Naive thymus-derived CD8-positive, alpha-beta T cell (primary cell): ENCODE results near the gene IL18RAP. TPM values are rescaled to one million over a fixed set of nuclear protein-coding genes. Genes with fewer than 3 reads are reported as not detected.

Source experiments
- ATAC-seq, 2 donors: fragments of 150-1000 bp; cut with Tn5 transposase in 1 of 2; sonication (Bioruptor Pico), chemical (Tn5 transposase) in 1 of 2; 1 replicate in 1 of 2; 2 replicates in 1 of 2; pipeline ENCODE4 v1.10.0; 2021; ENCODE audit warnings: mild to moderate bottlenecking in 2 of 2, moderate library complexity in 2 of 2
- POLR2A ChIA-PET: fragments of 350-600 bp; sonication (Branson Sonifier 250); formaldehyde crosslinking; loops from one replicate; lab custom pipeline; 2021; ENCODE audit warnings: antibody characterized with exemption; lab: Charles Lee
- DNase-seq, 10 donors: peaks; one replicate each; pipeline versions ENCODE4 v3.0.0 to v3.0.0-alpha.2; 2020 to 2022
- H3K27ac Mint-ChIP-seq, 10 donors: one replicate each; pipeline ENCODE4 v1.8.0; 2020 to 2022; ENCODE audit warnings: mild to moderate bottlenecking in 10 of 10, mixed read lengths in 10 of 10, moderate library complexity in 4 of 10, inconsistent platforms in 1 of 10
- H3K27me3 Mint-ChIP-seq, 5 donors: one replicate each; pipeline ENCODE4 v1.8.0; 2021 to 2022; ENCODE audit warnings: mixed read lengths in 5 of 5
- H3K36me3 Mint-ChIP-seq, 3 donors: one replicate each; pipeline ENCODE4 v1.8.0; 2020 to 2022; ENCODE audit warnings: mixed read lengths in 3 of 3, mild to moderate bottlenecking in 2 of 3, inconsistent platforms in 1 of 3
- H3K4me1 Mint-ChIP-seq, 4 donors: one replicate each; pipeline ENCODE4 v1.8.0; 2021 to 2022; ENCODE audit warnings: mixed read lengths in 4 of 4
- H3K4me3 Mint-ChIP-seq, 10 donors: one replicate each; pipeline ENCODE4 v1.8.0; 2020 to 2022; ENCODE audit warnings: mild to moderate bottlenecking in 10 of 10, mixed read lengths in 10 of 10, moderate library complexity in 6 of 10, inconsistent platforms in 1 of 10
- H3K9me3 Mint-ChIP-seq, 9 donors: one replicate each; pipeline ENCODE4 v1.8.0; 2020 to 2022; ENCODE audit warnings: mixed read lengths in 9 of 9, mild to moderate bottlenecking in 3 of 9, inconsistent platforms in 1 of 9, moderate library complexity in 1 of 9
- polyA plus RNA-seq, 3 donors: library from polyadenylated mRNA; unstranded; fragments of 300-500 nt; fragmentation: Illumina TruSeq; gene quantifications; one replicate each; pipeline ENCODE4 v1.2.3, GENCODE V29; 2021
- total RNA-seq, 8 experiments: library from RNA in 2 of 8; stranded (reverse) in 2 of 8; gene quantifications; one replicate each; pipeline ENCODE4 v1.2.3 and lab custom pipeline; 2021 to 2026

IL18RAP gene
- total RNA-seq (1 to 10 TPM; 1.2 to 1.8 TPM), polyA plus RNA-seq (1 to 10 TPM in 1 of 3 donors, under 1 TPM in 1, not detected in 1; 0.14 to 2.1 TPM), total RNA-seq (lab: John Stamatoyannopoulos, UW) (0 to 16.0 (median 0.24) reads per million in 6 experiments)

- peaks cover 17 to 77% (median 46%) of the 10 kb centered on the region in 4 donors for H3K4me1 Mint-ChIP-seq
Observed at GRCh38 chr2:102422910-102423309, at the start of gene IL18RAP. Gene IL18RAP (plus strand): TSS chr2:102423160. CDS start chr2:102423278, 118 bp downstream.

GRCh38 chr2:102376052-102376591, 46.8 kb upstream of the IL18RAP start:
- H3K9me3 Mint-ChIP-seq, result peaks cover 0 to 22% (median 7%) of the 10 kb centered on the region in 9 donors
- peaks cover 0 to 3% (median under 1%) of the 10 kb centered on the region in 4 donors for H3K4me1 Mint-ChIP-seq
- ATAC-seq (no peak), DNase-seq (no peak)
- no peak overlapping the region for H3K4me3 Mint-ChIP-seq
- H3K36me3 Mint-ChIP-seq, result peaks cover 0 to 24% (median 19%) of the 10 kb centered on the region in 3 donors
- no peaks in the 10 kb centered on the region for H3K27me3 Mint-ChIP-seq
- no peak overlapping the region for H3K27ac Mint-ChIP-seq
- POLR2A ChIA-PET, result no interaction called here

More at GRCh38 chr2:102422910-102423309, at the start of gene IL18RAP:
- H3K4me3 Mint-ChIP-seq, result peak within 1 kb of the TSS in 2 of 10 donors; percentile 41 to 87
- POLR2A ChIA-PET, result interaction anchor here (0.7 kb wide), 1 partner anchor 11 kb away, joined by 3 read pairs; no protein-coding TSS in a partner anchor
- H3K36me3 Mint-ChIP-seq, result peaks cover 0 to 2% (median 0%) of the 10 kb centered on the region in 3 donors
- DNase-seq, result no peak
- no peaks in the 10 kb centered on the region for H3K9me3 Mint-ChIP-seq
- no peaks in the 10 kb centered on the region for H3K27me3 Mint-ChIP-seq
- H3K27ac Mint-ChIP-seq, result peak within 1 kb of the TSS in 6 of 10 donors; percentile 2 to 75 (median 45)
- no peak for ATAC-seq

- Mint-ChIP-seq H3K36me3 (peaks cover 2 to 37% (median 34%) of the 10 kb centered on the region in 3 donors), H3K27me3 (no peaks in the 10 kb centered on the region), H3K9me3 (peaks cover 7 to 23% (median 18%) of the 10 kb centered on the region in 9 donors), H3K27ac (no peak overlapping the region), H3K4me3 (no peak overlapping the region), H3K4me1 (peaks cover 0 to 5% (median 0%) of the 10 kb centered on the region in 4 donors)
- POLR2A ChIA-PET, result no interaction called here
- ATAC-seq, result no peak
- DNase-seq, result no peak
Observed at GRCh38 chr2:102383722-102384121, 39.2 kb upstream of the IL18RAP start.

- peaks cover 0 to 4% (median 0%) of the 10 kb centered on the region in 4 donors for H3K4me1 Mint-ChIP-seq
- DNase-seq (no peak), ATAC-seq (no peak)
- H3K36me3 Mint-ChIP-seq, result peaks cover 2 to 37% (median 34%) of the 10 kb centered on the region in 3 donors
- no peaks in the 10 kb centered on the region for H3K27me3 Mint-ChIP-seq
- no peak overlapping the region for H3K27ac Mint-ChIP-seq
- peaks cover 7 to 23% (median 18%) of the 10 kb centered on the region in 9 donors for H3K9me3 Mint-ChIP-seq
- POLR2A ChIA-PET, result no interaction called here
- H3K4me3 Mint-ChIP-seq, result no peak overlapping the region
Observed at GRCh38 chr2:102385522-102385921, 37.4 kb upstream of the IL18RAP start.

- Mint-ChIP-seq H3K9me3 (peaks cover 7 to 23% (median 18%) of the 10 kb centered on the region in 9 donors), H3K4me3 (no peak overlapping the region), H3K27me3 (no peaks in the 10 kb centered on the region), H3K4me1 (peaks cover 0 to 4% (median 1%) of the 10 kb centered on the region in 4 donors), H3K27ac (peak overlapping the region in 1 of 10 donors; percentile 40), H3K36me3 (peaks cover 2 to 37% (median 34%) of the 10 kb centered on the region in 3 donors)
- no peak for ATAC-seq
- POLR2A ChIA-PET, result no interaction called here
- no peak for DNase-seq
Observed at GRCh38 chr2:102386004-102386403, 37.0 kb upstream of the IL18RAP start.

- Mint-ChIP-seq H3K4me3 (no peak overlapping the region), H3K27ac (peak overlapping the region in 1 of 10 donors; percentile 4), H3K4me1 (peaks cover 8 to 12% (median 11%) of the 10 kb centered on the region in 4 donors), H3K9me3 (peaks cover 7 to 23% (median 16%) of the 10 kb centered on the region in 9 donors), H3K27me3 (no peaks in the 10 kb centered on the region), H3K36me3 (peaks cover 2 to 34% (median 29%) of the 10 kb centered on the region in 3 donors)
- ATAC-seq (no peak), DNase-seq (no peak)
- POLR2A ChIA-PET, result no interaction called here
Observed at GRCh38 chr2:102386867-102387541, 36.0 kb upstream of the IL18RAP start.

GRCh38 chr2:102387763-102388546, 35.0 kb upstream of the IL18RAP start:
- ATAC-seq (no peak), DNase-seq (no peak)
- no peak overlapping the region for H3K4me3 Mint-ChIP-seq
- H3K27me3 Mint-ChIP-seq, result no peaks in the 10 kb centered on the region
- POLR2A ChIA-PET, result no interaction called here
- peaks cover 4 to 20% (median 14%) of the 10 kb centered on the region in 9 donors for H3K9me3 Mint-ChIP-seq
- H3K27ac Mint-ChIP-seq, result peak overlapping the region in 1 of 10 donors; percentile 4
- peaks cover 2 to 31% (median 22%) of the 10 kb centered on the region in 3 donors for H3K36me3 Mint-ChIP-seq
- H3K4me1 Mint-ChIP-seq, result peaks cover 8 to 15% (median 11%) of the 10 kb centered on the region in 4 donors

- peak in 3 of 10 donors; percentile 31 to 42 (median 34) for DNase-seq
- no peak overlapping the region for H3K4me3 Mint-ChIP-seq
- H3K27ac Mint-ChIP-seq, result no peak overlapping the region
Observed at GRCh38 chr2:102391565-102391964, 31.4 kb upstream of the IL18RAP start.

GRCh38 chr2:102392096-102392495, 30.9 kb upstream of the IL18RAP start:
- H3K27me3 Mint-ChIP-seq, result no peaks in the 10 kb centered on the region

More at GRCh38 chr2:102391565-102391964, 31.4 kb upstream of the IL18RAP start:
- H3K27me3 Mint-ChIP-seq, result no peaks in the 10 kb centered on the region
- peaks cover 8 to 15% (median 11%) of the 10 kb centered on the region in 4 donors for H3K4me1 Mint-ChIP-seq
- ATAC-seq, result peak; percentile 11 to 33
- no peaks in the 10 kb centered on the region for H3K9me3 Mint-ChIP-seq
- H3K36me3 Mint-ChIP-seq, result peaks cover 0 to 1% (median 0%) of the 10 kb centered on the region in 3 donors
- POLR2A ChIA-PET, result no interaction called here

GRCh38 chr2:102392942-102393341, 30.0 kb upstream of the IL18RAP start:
- no peak overlapping the region for H3K27ac Mint-ChIP-seq
- ATAC-seq (no peak), DNase-seq (no peak)
- no peaks in the 10 kb centered on the region for H3K36me3 Mint-ChIP-seq
- peaks cover 7 to 15% (median 9%) of the 10 kb centered on the region in 4 donors for H3K4me1 Mint-ChIP-seq
- no peaks in the 10 kb centered on the region for H3K27me3 Mint-ChIP-seq
- no peak overlapping the region for H3K4me3 Mint-ChIP-seq
- POLR2A ChIA-PET, result no interaction called here
- no peaks in the 10 kb centered on the region for H3K9me3 Mint-ChIP-seq

More at GRCh38 chr2:102392096-102392495, 30.9 kb upstream of the IL18RAP start:
- Mint-ChIP-seq H3K4me3 (no peak overlapping the region), H3K4me1 (peaks cover 8 to 15% (median 11%) of the 10 kb centered on the region in 4 donors), H3K9me3 (no peaks in the 10 kb centered on the region), H3K36me3 (no peaks in the 10 kb centered on the region), H3K27ac (no peak overlapping the region)
- DNase-seq, result no peak
- POLR2A ChIA-PET, result no interaction called here
- ATAC-seq, result no peak

- POLR2A ChIA-PET, result no interaction called here
- H3K4me1 Mint-ChIP-seq, result peaks cover 7 to 28% (median 15%) of the 10 kb centered on the region in 4 donors
- no peak overlapping the region for H3K4me3 Mint-ChIP-seq
- H3K27ac Mint-ChIP-seq, result no peak overlapping the region
- no peaks in the 10 kb centered on the region for H3K27me3 Mint-ChIP-seq
- DNase-seq (no peak), ATAC-seq (no peak)
- H3K36me3 Mint-ChIP-seq, result no peaks in the 10 kb centered on the region
- H3K9me3 Mint-ChIP-seq, result no peaks in the 10 kb centered on the region
Observed at GRCh38 chr2:102396012-102396411, 26.9 kb upstream of the IL18RAP start.

GRCh38 chr2:102397209-102397608, 25.8 kb upstream of the IL18RAP start:
- no peaks in the 10 kb centered on the region for H3K27me3 Mint-ChIP-seq
- no peaks in the 10 kb centered on the region for H3K9me3 Mint-ChIP-seq
- no peak for ATAC-seq
- DNase-seq, result no peak
- H3K36me3 Mint-ChIP-seq, result no peaks in the 10 kb centered on the region
- POLR2A ChIA-PET, result no interaction called here
- H3K27ac Mint-ChIP-seq, result no peak overlapping the region
- no peak overlapping the region for H3K4me3 Mint-ChIP-seq
- peaks cover 1 to 27% (median 12%) of the 10 kb centered on the region in 4 donors for H3K4me1 Mint-ChIP-seq
